Uterus (tissue), 4 donors: ENCODE measurements around the gene PIGN. TPM values are rescaled to one million over a fixed set of nuclear protein-coding genes. Genes with fewer than 3 reads are reported as not detected.

ENCODE experiments used
- DNase-seq, 2 donors: peaks; one replicate each; pipeline ENCODE4 v3.0.0-alpha.2; 2019 to 2020
- H3K27ac ChIP-seq, 2 donors: fragments of 200-600 bp; sonication (generic); 1 replicate in 1 of 2; 2 replicates in 1 of 2; pipeline ENCODE4 v1.5.1; 2016 to 2018
- H3K27me3 ChIP-seq, 2 donors: fragments of 200-600 bp; sonication (generic); one replicate each; pipeline ENCODE4 v1.5.1; 2018 to 2019; ENCODE audit warnings: control low read depth in 1 of 2
- H3K36me3 ChIP-seq, 2 donors: fragments of 200-600 bp; sonication (generic); one replicate each; pipeline ENCODE4 v1.5.1; 2019; ENCODE audit warnings: control low read depth in 1 of 2
- H3K4me1 ChIP-seq, 2 donors: fragments of 200-600 bp; sonication (generic); one replicate each; pipeline ENCODE4 v1.5.1; 2018 to 2019; ENCODE audit warnings: control low read depth in 1 of 2
- H3K4me3 ChIP-seq, 2 donors: fragments of 200-600 bp; sonication (generic); 1 replicate in 1 of 2; 2 replicates in 1 of 2; pipeline ENCODE4 v1.5.1; 2018 to 2019; ENCODE audit warnings: mild to moderate bottlenecking in 1 of 2
- H3K9me3 ChIP-seq, 2 donors: fragments of 200-600 bp; sonication (generic); one replicate each; pipeline ENCODE4 v1.5.1; 2019; ENCODE audit warnings: control low read depth in 1 of 2
- POLR2A ChIP-seq, 2 donors: fragments of 450-650 bp; IDR thresholded peaks; one replicate each; pipeline ENCODE4 v1.6.1; 2016; ENCODE audit warnings: antibody characterized with exemption in 2 of 2, mild to moderate bottlenecking in 1 of 2, moderate library complexity in 1 of 2
- intact Hi-C: fragments of 100-400 bp; cut with DNase I; formaldehyde crosslinking; loops from one replicate; pipeline ENCODE4 v1.15.1; 2023; ENCODE audit warnings: low total_unique reads
- total RNA-seq, 4 donors: library from RNA; depleted of rRNA in 3 of 4; stranded (reverse); fragments of >200 nt in 3 of 4; gene quantifications; one replicate each; pipeline versions ENCODE4 v1.1.0 to v1.2.4, GENCODE V29; 2014 to 2023
- TF ChIP-seq, protein P1 (sequence below), 4 experiments: fragments of 200-600 bp in 2 of 4; fragments of 450-650 bp in 2 of 4; sonication (generic) in 2 of 4; IDR thresholded peaks; one replicate each; pipeline ENCODE4 v1.5.1; 2016 to 2019; ENCODE audit warnings: antibody characterized with exemption in 4 of 4, mild to moderate bottlenecking in 2 of 4, moderate library complexity in 1 of 4
- donor health status: DM: yes; HTN: yes; CAD: no.

PIGN gene
- total RNA-seq, 4 donors from 2014 or later = 11.5 to 86.7 (median 30.2) TPM

DNA sequence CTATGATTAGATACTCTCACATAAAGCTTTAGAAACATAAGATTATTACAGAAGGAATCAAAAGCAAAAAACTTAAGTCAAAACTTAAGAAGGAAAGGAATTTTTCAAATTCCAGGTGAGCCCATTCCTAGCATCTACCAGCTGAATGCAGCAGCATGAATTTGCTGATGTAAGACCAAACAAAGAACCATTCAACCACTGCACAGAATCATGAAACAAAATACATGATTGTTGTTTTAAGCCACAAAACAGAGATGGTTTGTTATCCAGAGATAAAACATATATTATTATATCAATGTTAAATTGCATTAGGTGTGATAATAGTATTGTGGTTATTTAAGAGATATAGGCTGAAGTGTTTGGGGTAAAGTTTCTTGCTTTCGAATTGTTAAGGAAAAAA lies 29.0 kb downstream of the PIGN start:
- Histone ChIP-seq H3K9me3 (no peaks in the 10 kb centered on the region), H3K27ac (no peak overlapping the region), H3K4me1 (no peaks in the 10 kb centered on the region), H3K36me3 (no peaks in the 10 kb centered on the region), H3K4me3 (no peak overlapping the region), H3K27me3 (no peaks in the 10 kb centered on the region)
- intact Hi-C loops = no loop called here
- DNase-seq = no peak
- TF ChIP-seq, protein P1, sequence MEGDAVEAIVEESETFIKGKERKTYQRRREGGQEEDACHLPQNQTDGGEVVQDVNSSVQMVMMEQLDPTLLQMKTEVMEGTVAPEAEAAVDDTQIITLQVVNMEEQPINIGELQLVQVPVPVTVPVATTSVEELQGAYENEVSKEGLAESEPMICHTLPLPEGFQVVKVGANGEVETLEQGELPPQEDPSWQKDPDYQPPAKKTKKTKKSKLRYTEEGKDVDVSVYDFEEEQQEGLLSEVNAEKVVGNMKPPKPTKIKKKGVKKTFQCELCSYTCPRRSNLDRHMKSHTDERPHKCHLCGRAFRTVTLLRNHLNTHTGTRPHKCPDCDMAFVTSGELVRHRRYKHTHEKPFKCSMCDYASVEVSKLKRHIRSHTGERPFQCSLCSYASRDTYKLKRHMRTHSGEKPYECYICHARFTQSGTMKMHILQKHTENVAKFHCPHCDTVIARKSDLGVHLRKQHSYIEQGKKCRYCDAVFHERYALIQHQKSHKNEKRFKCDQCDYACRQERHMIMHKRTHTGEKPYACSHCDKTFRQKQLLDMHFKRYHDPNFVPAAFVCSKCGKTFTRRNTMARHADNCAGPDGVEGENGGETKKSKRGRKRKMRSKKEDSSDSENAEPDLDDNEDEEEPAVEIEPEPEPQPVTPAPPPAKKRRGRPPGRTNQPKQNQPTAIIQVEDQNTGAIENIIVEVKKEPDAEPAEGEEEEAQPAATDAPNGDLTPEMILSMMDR (IDR thresholded peaks at IDR 0.05) = no peak
- no peak for TF ChIP-seq POLR2A (IDR thresholded peaks at IDR 0.05)

DNA sequence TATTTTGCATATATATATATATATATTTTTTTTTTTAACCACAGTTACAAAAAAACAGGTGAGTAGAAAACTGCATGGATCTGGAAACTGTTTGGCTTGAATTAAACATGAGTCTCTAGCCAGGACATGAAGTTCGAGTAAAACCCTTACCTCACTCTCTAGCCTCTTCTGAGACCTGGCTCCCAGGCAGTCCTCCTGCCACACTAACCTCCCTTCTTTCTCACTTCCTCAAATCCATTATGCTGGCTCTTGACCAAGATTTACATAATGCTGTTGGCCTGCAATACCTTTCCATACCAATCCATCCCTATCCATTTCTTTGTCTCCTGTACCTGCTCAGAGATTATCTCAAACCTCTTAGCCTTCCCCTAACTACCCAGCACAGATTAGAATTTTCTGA lies 34.0 kb downstream of the PIGN start:
- no peaks in the 10 kb centered on the region for H3K9me3 ChIP-seq
- no peaks in the 10 kb centered on the region for H3K4me1 ChIP-seq
- intact Hi-C loops = no loop called here
- H3K36me3 ChIP-seq = no peaks in the 10 kb centered on the region
- no peak overlapping the region for H3K4me3 ChIP-seq
- no peak for DNase-seq
- no peak for TF ChIP-seq POLR2A (IDR thresholded peaks at IDR 0.05)
- TF ChIP-seq, protein P1 (IDR thresholded peaks at IDR 0.05) = no peak
- H3K27ac ChIP-seq = no peak overlapping the region
- H3K27me3 ChIP-seq = no peaks in the 10 kb centered on the region

DNA sequence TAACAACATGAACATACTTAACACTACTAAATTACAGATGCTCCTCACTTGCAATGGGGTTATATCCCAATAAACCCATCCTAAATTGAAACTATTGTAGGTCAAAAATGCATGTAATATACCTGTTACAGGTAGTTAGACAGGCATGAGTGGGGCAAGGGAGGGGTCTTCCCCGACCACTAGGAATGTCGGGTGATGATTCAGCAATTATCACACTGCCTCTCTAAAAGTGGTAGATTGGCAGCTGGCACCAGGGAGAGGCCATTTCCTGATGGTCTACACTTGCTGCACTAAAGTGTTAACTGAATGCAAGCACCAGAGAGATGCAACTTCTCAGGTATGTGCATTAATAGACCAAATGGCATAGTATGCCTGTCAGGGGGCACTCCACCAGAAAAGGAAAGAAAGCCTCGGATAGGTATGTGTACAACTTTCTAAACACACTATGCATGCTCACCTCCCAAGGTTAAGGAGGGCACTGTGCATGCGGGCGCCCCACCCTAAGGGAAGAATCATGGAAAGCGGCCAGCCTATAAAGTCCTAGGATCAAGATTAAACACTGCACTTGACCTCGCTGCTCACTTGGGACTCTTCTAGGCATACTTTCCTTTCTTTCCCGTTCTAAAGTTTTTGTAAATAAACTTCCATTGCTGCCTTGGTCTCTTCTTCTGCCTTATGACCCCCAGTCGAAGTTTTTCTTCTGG lies 35.6 kb downstream of the PIGN start:
- no peak for DNase-seq
- H3K4me1 ChIP-seq = no peaks in the 10 kb centered on the region
- H3K27me3 ChIP-seq = no peaks in the 10 kb centered on the region
- no peak for TF ChIP-seq POLR2A (IDR thresholded peaks at IDR 0.05)
- TF ChIP-seq, protein P1 (IDR thresholded peaks at IDR 0.05) = no peak
- H3K4me3 ChIP-seq = no peak overlapping the region
- no peaks in the 10 kb centered on the region for H3K9me3 ChIP-seq
- H3K27ac ChIP-seq = no peak overlapping the region
- intact Hi-C loops = no loop called here
- H3K36me3 ChIP-seq = no peaks in the 10 kb centered on the region

DNA sequence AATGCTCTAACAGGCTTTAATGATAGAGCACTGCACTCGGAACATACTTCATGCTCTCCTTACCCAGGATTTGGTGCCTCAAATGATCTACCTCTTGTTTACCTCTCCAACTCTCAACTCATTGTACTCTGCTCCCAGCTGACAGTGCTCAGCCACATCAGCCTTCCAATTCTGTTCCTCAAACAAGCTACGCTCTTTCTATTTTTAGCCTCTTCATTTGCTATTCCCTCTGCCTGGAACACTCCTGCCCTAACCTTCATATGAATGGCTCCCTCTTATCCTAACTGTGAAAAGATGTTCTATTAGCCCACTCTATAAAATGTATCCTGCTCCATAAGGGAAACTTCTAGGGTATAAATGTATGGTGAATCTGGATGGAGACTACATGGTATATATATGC lies 42.5 kb downstream of the PIGN start:
- intact Hi-C loops = no loop called here
- Histone ChIP-seq H3K4me3 (no peak overlapping the region), H3K36me3 (no peaks in the 10 kb centered on the region), H3K4me1 (no peaks in the 10 kb centered on the region), H3K9me3 (no peaks in the 10 kb centered on the region), H3K27ac (no peak overlapping the region), H3K27me3 (no peaks in the 10 kb centered on the region)
- no peak for TF ChIP-seq POLR2A (IDR thresholded peaks at IDR 0.05)
- TF ChIP-seq, protein P1 (IDR thresholded peaks at IDR 0.05) = no peak
- DNase-seq = no peak

DNA sequence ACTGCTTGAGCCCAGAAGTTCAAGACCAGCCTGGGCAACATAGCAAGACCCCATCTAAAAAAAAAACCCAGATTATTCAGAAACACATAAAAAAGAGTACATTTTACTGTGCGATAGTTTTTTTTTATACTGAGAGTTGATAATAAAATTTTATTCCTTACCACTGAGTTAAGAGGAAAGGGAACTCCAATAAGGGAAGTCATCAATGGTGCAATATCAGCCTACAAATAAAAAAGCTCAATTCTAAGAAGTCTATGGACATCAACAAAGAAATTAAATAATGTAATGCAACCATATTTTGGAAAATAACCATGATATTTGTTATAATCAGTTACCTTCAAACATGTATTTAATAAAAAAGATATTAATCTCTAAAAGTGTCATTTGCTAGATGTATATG lies 46.6 kb downstream of the PIGN start:
- intact Hi-C loops = no loop called here
- Histone ChIP-seq H3K4me3 (no peak overlapping the region), H3K9me3 (no peaks in the 10 kb centered on the region), H3K27ac (no peak overlapping the region), H3K27me3 (no peaks in the 10 kb centered on the region), H3K4me1 (no peaks in the 10 kb centered on the region), H3K36me3 (no peaks in the 10 kb centered on the region)
- TF ChIP-seq, protein P1 (IDR thresholded peaks at IDR 0.05) = no peak
- DNase-seq = no peak
